ENCODE measurements around the gene WDR13.

The WDR13 gene

DNA sequence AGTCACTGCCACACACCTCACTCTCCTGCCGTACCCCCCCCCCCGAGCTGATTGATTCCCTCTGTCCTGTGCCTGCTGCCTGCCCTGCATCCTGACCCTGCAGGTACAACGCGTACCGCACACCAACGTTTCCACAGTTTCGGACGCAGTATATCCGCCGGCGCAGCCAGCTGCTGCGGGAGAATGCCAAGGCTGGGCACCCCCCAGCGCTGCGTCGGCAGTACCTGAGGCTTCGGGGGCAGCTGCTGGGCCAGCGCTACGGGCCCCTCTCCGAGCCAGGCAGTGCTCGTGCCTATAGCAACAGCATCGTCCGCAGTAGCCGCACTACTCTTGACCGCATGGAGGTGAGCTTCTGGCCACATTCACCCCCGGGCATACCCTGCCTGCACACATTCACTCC, 1.3 kb downstream of the WDR13 start:
- peak overlapping the region; percentile 98; the same call in 1 of the 2 replicates for H3K4me3 ChIP-seq (ENCODE audit: low read length)
- no peak overlapping the region for H3K9ac ChIP-seq (ENCODE audit: low read depth, low read length)
- WGBS: 94% methylated on average over 25 of the region's 25 CpGs
- no peaks in the 10 kb centered on the region for H3K27me3 ChIP-seq (ENCODE audit: insufficient read depth, low read length)
- peaks cover 24% of the 10 kb centered on the region for H3K36me3 ChIP-seq (ENCODE audit: insufficient read depth, low read length)
- H3K4me1 ChIP-seq (ENCODE audit: insufficient read depth, low read length): no peaks in the 10 kb centered on the region
- H3K27ac ChIP-seq (ENCODE audit: low read depth, low read length): no peak overlapping the region
- no peaks in the 10 kb centered on the region for H3K9me3 ChIP-seq (ENCODE audit: insufficient read depth, low read depth, low read length)

DNA sequence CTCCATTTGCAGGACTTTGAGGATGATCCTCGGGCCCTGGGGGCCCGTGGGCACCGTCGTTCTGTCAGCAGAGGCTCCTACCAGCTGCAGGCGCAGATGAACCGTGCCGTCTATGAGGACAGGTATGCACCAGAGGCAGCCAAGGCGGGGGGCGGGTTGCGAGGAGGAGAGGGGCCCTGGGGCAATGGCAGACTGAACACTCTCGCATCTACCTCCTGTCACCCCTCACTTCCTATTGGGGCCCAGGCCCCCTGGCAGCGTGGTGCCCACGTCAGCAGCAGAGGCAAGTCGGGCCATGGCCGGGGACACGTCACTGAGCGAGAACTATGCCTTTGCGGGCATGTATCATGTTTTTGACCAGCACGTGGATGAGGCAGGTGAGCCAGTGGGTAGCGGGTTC, 2.0 kb downstream of the WDR13 start:
- no peak overlapping the region for H3K9ac ChIP-seq (ENCODE audit: low read depth, low read length)

DNA sequence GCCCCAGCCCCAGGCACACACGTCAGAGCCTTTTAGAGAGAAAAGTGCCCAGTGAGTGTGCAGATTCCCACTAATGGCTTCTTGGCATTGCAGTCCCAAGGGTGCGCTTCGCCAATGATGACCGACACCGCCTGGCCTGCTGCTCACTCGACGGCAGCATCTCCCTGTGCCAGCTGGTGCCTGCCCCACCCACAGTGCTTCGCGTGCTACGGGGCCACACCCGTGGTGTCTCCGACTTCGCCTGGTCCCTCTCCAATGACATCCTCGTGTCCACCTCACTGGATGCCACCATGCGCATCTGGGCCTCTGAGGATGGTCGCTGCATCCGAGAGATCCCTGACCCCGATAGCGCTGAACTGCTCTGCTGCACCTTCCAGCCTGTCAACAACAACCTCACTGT, 2.9 kb downstream of the WDR13 start:
- 97% methylated on average over 19 of the region's 19 CpGs for WGBS

More for the DNA sequence above, 2.0 kb downstream of the WDR13 start:
- H3K4me1 ChIP-seq (ENCODE audit: insufficient read depth, low read length): no peaks in the 10 kb centered on the region
- H3K27ac ChIP-seq (ENCODE audit: low read depth, low read length): no peak overlapping the region
- no peak overlapping the region for H3K4me3 ChIP-seq (ENCODE audit: low read length)
- WGBS: 97% methylated on average over 20 of the region's 20 CpGs
- no peaks in the 10 kb centered on the region for H3K27me3 ChIP-seq (ENCODE audit: insufficient read depth, low read length)
- no peaks in the 10 kb centered on the region for H3K9me3 ChIP-seq (ENCODE audit: insufficient read depth, low read depth, low read length)
- peaks cover 24% of the 10 kb centered on the region for H3K36me3 ChIP-seq (ENCODE audit: insufficient read depth, low read length)

DNA sequence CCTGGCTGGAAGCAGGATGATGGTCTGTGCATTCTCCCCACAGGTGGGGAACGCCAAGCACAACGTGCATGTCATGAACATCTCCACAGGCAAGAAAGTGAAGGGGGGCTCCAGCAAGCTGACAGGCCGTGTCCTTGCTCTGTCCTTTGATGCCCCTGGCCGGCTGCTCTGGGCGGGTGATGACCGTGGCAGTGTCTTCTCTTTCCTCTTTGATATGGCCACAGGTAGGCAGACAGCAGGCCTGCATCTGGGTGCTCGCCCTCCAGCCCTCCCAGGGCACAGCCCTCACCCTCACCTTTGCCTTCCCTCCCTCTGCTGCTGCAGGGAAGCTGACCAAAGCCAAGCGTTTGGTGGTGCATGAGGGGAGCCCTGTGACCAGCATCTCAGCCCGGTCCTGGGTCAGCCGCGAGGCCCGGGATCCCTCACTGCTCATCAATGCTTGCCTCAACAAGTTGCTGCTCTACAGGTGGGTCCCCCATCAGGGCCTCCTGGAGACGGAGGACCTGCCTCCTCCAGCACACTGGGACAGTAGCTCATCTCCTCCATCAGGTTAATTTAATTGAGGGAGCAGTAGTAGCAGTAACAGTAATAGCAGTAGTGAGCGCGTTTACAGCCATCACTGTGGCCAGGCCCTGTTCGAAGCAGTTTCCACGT, 4.6 kb downstream of the WDR13 start:
- Histone ChIP-seq H3K27me3 (ENCODE audit: insufficient read depth, low read length) (no peaks in the 10 kb centered on the region), H3K9ac (ENCODE audit: low read depth, low read length) (no peak overlapping the region), H3K4me1 (ENCODE audit: insufficient read depth, low read length) (no peaks in the 10 kb centered on the region), H3K27ac (ENCODE audit: low read depth, low read length) (no peak overlapping the region), H3K36me3 (ENCODE audit: insufficient read depth, low read length) (peaks cover 24% of the 10 kb centered on the region), H3K9me3 (ENCODE audit: insufficient read depth, low read depth, low read length) (no peaks in the 10 kb centered on the region), H3K4me3 (ENCODE audit: low read length) (no peak overlapping the region)
- WGBS: 90% methylated on average over 12 of the region's 17 CpGs

More for the DNA sequence above, 2.9 kb downstream of the WDR13 start:
- Histone ChIP-seq H3K27me3 (ENCODE audit: insufficient read depth, low read length) (no peaks in the 10 kb centered on the region), H3K9me3 (ENCODE audit: insufficient read depth, low read depth, low read length) (no peaks in the 10 kb centered on the region), H3K36me3 (ENCODE audit: insufficient read depth, low read length) (peaks cover 24% of the 10 kb centered on the region), H3K9ac (ENCODE audit: low read depth, low read length) (no peak overlapping the region), H3K27ac (ENCODE audit: low read depth, low read length) (no peak overlapping the region), H3K4me1 (ENCODE audit: insufficient read depth, low read length) (no peaks in the 10 kb centered on the region), H3K4me3 (ENCODE audit: low read length) (no peak overlapping the region)

DNA sequence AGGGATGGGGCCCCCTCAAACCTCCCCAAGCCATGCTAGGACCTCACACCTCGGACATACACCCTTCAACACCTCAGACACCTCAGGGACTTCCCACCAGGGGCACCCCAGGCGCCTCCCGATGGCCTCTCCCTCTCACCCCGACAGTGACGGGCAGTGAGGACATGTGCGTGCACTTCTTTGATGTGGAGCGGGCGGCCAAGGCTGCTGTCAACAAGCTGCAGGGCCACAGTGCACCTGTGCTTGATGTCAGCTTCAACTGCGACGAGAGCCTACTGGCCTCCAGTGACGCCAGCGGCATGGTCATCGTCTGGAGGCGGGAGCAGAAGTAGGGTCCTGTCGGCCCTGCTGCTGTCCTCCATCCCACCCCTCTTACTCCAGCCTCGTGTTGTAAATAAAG, 7.4 kb downstream of the WDR13 start:
- Histone ChIP-seq H3K4me1 (ENCODE audit: insufficient read depth, low read length) (no peaks in the 10 kb centered on the region), H3K9me3 (ENCODE audit: insufficient read depth, low read depth, low read length) (no peaks in the 10 kb centered on the region), H3K9ac (ENCODE audit: low read depth, low read length) (no peak overlapping the region), H3K4me3 (ENCODE audit: low read length) (no peak overlapping the region), H3K27me3 (ENCODE audit: insufficient read depth, low read length) (no peaks in the 10 kb centered on the region), H3K36me3 (ENCODE audit: insufficient read depth, low read length) (peaks cover 17% of the 10 kb centered on the region), H3K27ac (ENCODE audit: low read depth, low read length) (no peak overlapping the region)
- 93% methylated on average over 16 of the region's 16 CpGs for WGBS

DNA sequence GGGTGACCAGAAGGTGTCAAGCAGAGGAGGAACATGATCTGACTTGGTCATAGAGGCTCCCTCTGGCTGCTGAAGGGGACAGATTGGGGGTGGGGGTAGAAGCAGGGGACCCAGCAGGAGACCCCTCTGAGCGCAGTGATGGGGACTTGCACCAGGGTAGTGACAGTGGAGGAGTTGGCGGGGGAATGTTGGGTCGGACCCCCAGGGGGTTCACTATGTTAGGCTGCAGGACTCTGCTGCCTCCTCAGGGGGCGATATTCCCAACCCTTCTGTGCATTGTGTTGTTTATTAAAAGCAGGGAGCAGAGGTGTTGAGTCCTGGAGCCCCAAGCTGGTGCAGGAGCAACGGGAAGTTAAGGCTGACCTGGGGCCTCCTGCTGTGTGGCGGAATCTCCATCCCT, 8.8 kb downstream of the WDR13 start:
- H3K27ac ChIP-seq (ENCODE audit: low read depth, low read length): no peak overlapping the region
- H3K9ac ChIP-seq (ENCODE audit: low read depth, low read length): no peak overlapping the region
- no peaks in the 10 kb centered on the region for H3K9me3 ChIP-seq (ENCODE audit: insufficient read depth, low read depth, low read length)
- H3K4me3 ChIP-seq (ENCODE audit: low read length): no peak overlapping the region
- no peaks in the 10 kb centered on the region for H3K4me1 ChIP-seq (ENCODE audit: insufficient read depth, low read length)
- 76% methylated on average over 5 of the region's 6 CpGs for WGBS
- H3K36me3 ChIP-seq (ENCODE audit: insufficient read depth, low read length): peaks cover 13% of the 10 kb centered on the region
- no peaks in the 10 kb centered on the region for H3K27me3 ChIP-seq (ENCODE audit: insufficient read depth, low read length)

DNA sequence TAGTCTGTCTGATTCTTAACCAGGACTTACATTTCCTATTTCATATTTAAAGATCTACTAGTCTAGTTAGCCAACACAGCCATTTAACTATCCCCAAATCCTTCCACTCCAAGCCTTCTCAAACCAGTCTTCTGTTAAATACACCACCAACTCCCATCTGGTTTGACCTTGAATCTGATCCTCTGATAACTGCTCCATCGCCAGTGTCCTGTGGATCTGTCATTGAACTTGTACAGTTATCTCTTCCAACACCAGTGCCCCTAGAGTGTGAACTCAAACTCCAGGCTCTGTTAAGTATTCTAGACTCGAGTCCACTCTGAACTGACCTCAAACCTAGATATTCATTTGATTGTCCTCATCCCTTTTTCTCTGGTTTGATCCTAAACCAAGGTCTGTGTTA, 14.4 kb downstream of the WDR13 start:
- Histone ChIP-seq H3K27me3 (ENCODE audit: insufficient read depth, low read length) (no peaks in the 10 kb centered on the region), H3K36me3 (ENCODE audit: insufficient read depth, low read length) (no peaks in the 10 kb centered on the region), H3K27ac (ENCODE audit: low read depth, low read length) (no peak overlapping the region), H3K4me1 (ENCODE audit: insufficient read depth, low read length) (no peaks in the 10 kb centered on the region), H3K9me3 (ENCODE audit: insufficient read depth, low read depth, low read length) (no peaks in the 10 kb centered on the region), H3K4me3 (ENCODE audit: low read length) (no peak overlapping the region), H3K9ac (ENCODE audit: low read depth, low read length) (no peak overlapping the region)
- 85% methylated on average over 2 of the region's 2 CpGs for WGBS

DNA sequence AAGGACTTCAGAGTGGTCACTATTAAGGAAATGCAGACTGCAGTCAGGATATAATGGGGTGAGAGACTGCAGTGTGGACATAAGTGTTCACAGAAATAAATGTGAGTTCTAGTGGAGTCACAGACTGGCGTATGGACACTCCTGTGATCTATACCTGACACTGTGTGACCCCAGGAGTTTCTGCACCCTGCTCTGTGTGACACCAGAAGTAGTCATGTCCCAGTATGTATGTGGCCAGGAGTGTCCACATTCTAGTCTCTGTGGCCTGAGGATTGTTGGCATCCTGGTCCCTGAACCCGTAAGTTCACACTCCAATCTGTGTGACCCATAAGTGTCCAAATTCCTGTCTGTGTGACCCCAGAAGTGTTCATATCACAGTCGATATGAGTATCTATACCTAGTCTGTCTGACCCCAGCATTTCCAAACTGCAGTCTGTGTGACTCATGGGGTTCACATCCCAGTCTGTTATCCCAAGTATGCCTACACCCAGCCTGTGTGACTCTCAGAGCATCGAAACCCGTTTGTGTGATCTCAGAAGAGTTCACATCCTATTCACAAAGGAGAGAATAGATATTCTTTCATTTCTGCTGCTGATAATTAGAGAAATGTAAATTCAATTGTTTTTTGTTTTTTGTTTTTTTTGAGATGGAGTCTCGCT, 16.3 kb downstream of the WDR13 start:
- H3K4me3 ChIP-seq (ENCODE audit: low read length): no peak overlapping the region
- no peak overlapping the region for H3K9ac ChIP-seq (ENCODE audit: low read depth, low read length)
- H3K9me3 ChIP-seq (ENCODE audit: insufficient read depth, low read depth, low read length): no peaks in the 10 kb centered on the region
- no peaks in the 10 kb centered on the region for H3K36me3 ChIP-seq (ENCODE audit: insufficient read depth, low read length)
- H3K27ac ChIP-seq (ENCODE audit: low read depth, low read length): no peak overlapping the region
- H3K27me3 ChIP-seq (ENCODE audit: insufficient read depth, low read length): no peaks in the 10 kb centered on the region
- H3K4me1 ChIP-seq (ENCODE audit: insufficient read depth, low read length): no peaks in the 10 kb centered on the region
- 93% methylated on average over 5 of the region's 6 CpGs for WGBS

DNA sequence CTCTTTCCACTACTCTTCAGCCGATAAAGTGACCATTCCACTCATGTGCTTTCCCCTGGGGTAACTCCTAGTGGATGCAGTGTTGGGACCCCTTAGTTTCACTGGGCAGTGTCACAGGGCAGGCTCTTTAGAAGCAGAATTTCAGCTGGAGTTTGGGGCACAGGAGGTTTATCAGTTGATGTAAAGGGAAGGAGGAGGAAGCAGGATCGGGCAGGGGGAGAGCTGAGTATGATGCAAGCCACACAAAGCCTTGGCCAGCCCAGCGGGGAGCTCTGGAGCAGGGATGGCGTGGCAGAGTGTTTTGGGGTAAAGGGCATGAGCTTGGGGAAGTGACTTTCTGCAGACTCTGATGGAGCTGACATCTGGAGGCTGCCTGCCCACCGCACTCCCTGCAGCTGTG, 19.3 kb downstream of the WDR13 start:
- Histone ChIP-seq H3K27ac (ENCODE audit: low read depth, low read length) (no peak overlapping the region), H3K9me3 (ENCODE audit: insufficient read depth, low read depth, low read length) (no peaks in the 10 kb centered on the region), H3K4me3 (ENCODE audit: low read length) (no peak overlapping the region), H3K27me3 (ENCODE audit: insufficient read depth, low read length) (no peaks in the 10 kb centered on the region), H3K36me3 (ENCODE audit: insufficient read depth, low read length) (no peaks in the 10 kb centered on the region), H3K9ac (ENCODE audit: low read depth, low read length) (no peak overlapping the region), H3K4me1 (ENCODE audit: insufficient read depth, low read length) (no peaks in the 10 kb centered on the region)
- WGBS: 55% methylated on average over 5 of the region's 5 CpGs

DNA sequence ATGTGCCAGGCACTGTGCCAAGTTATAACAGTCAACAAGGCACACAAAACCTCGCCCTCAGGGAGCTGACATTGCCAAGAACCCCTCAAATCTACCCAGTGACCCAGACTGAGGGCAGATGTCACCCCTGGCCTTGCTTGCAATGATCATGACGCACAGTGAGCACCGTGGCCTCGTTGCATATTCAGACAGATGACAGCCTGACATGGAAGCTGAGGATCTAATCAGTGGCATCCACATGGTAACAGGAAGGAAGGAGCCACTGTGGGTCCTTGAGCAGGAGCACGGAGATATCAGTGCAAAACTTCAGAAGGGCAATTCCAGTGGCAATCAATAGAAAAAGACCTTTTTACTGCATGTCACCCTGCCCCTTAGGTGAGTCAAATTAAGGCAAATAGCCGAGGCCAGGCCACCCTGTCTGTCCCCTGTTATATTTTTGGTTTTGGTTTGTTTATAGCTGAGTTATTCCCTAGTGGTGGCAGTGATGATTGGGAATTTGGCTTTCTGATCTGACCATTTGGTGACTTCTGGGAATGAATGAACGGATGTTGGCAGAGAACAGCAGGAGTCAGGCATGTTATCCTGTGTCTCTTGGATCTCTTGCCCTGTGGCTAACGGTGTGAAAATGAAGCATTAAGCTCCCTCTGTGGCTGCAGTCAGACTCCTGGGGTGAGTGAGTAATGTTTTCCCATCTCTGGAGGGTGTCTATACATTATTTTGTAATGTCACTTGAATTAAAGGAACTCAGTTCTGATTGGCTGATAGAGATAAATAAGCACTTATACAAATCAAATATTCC, 20.4 kb downstream of the WDR13 start:
- Histone ChIP-seq H3K36me3 (ENCODE audit: insufficient read depth, low read length) (no peaks in the 10 kb centered on the region), H3K9ac (ENCODE audit: low read depth, low read length) (no peak overlapping the region), H3K27me3 (ENCODE audit: insufficient read depth, low read length) (no peaks in the 10 kb centered on the region), H3K4me3 (ENCODE audit: low read length) (no peak overlapping the region), H3K4me1 (ENCODE audit: insufficient read depth, low read length) (no peaks in the 10 kb centered on the region), H3K9me3 (ENCODE audit: insufficient read depth, low read depth, low read length) (no peaks in the 10 kb centered on the region), H3K27ac (ENCODE audit: low read depth, low read length) (no peak overlapping the region)
- WGBS: 75% methylated on average over 8 of the region's 8 CpGs
